GM23338 (cell line): ENCODE results near the gene SEMA4A.

Experiments
- EZH2 ChIP-seq: fragments of 200-600 bp; sonication (generic); IDR thresholded peaks from one replicate; pipeline ENCODE4 v1.8.0; 2017; ENCODE audit warnings: antibody characterized with exemption, mild to moderate bottlenecking, low read depth; ENCODE audit not compliant: unreplicated experiment
- EZH2phosphoT487 ChIP-seq: fragments of 200-600 bp; sonication (generic); IDR thresholded peaks from one replicate; pipeline ENCODE4 v1.8.1; 2018; ENCODE audit warnings: antibody characterized with exemption; ENCODE audit not compliant: unreplicated experiment
- JUNB ChIP-seq: IDR thresholded peaks from one replicate; pipeline ENCODE4 v1.6.1; 2016; ENCODE audit warnings: antibody characterized with exemption; ENCODE audit not compliant: unreplicated experiment
- POLR2AphosphoS5 ChIP-seq: IDR thresholded peaks from 2 replicates; pipeline ENCODE4 v1.6.1; 2016; ENCODE audit warnings: antibody characterized with exemption, low read depth
- TF ChIP-seq, protein P1 (sequence below), 2 experiments: fragments of 200-600 bp in 1 of 2; sonication (generic) in 1 of 2; conservative IDR thresholded peaks; 2 replicates each; pipeline versions ENCODE4 v1.5.1 to v1.6.1; 2016 to 2017; ENCODE audit warnings: antibody characterized with exemption in 2 of 2, low read depth in 2 of 2, mild to moderate bottlenecking in 2 of 2, moderate library complexity in 1 of 2
- TF ChIP-seq, protein P2 (sequence below): IDR thresholded peaks from one replicate; pipeline ENCODE4 v1.6.1; 2018; ENCODE audit warnings: antibody characterized with exemption; ENCODE audit not compliant: unreplicated experiment
- TF ChIP-seq, protein P3 (sequence below): IDR thresholded peaks from 2 replicates; pipeline ENCODE4 v1.6.1; 2016; ENCODE audit warnings: antibody characterized with exemption

DNA sequence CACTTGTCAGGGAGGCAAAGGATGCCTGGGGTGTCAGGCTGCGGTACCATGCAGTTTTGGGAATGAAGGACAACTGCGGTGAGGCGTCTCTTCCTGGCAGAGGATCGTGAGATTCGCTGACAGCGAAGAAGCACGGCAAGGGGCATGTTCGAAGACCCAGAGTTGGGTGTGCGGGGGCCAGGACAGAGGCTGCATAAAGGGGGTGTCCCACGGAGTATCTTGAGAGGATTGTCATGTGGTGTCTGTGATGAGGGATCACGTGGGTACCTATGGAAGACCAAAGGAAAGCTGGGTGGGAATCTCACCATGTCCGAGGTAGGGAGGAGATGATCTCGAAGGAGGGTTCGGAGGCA is 40.9 kb downstream of the SEMA4A start:
- TF ChIP-seq POLR2AphosphoS5 (no peak), EZH2 (no peak), EZH2phosphoT487 (no peak), JUNB (no peak)
- TF ChIP-seq, protein P1, sequence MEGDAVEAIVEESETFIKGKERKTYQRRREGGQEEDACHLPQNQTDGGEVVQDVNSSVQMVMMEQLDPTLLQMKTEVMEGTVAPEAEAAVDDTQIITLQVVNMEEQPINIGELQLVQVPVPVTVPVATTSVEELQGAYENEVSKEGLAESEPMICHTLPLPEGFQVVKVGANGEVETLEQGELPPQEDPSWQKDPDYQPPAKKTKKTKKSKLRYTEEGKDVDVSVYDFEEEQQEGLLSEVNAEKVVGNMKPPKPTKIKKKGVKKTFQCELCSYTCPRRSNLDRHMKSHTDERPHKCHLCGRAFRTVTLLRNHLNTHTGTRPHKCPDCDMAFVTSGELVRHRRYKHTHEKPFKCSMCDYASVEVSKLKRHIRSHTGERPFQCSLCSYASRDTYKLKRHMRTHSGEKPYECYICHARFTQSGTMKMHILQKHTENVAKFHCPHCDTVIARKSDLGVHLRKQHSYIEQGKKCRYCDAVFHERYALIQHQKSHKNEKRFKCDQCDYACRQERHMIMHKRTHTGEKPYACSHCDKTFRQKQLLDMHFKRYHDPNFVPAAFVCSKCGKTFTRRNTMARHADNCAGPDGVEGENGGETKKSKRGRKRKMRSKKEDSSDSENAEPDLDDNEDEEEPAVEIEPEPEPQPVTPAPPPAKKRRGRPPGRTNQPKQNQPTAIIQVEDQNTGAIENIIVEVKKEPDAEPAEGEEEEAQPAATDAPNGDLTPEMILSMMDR (conservative IDR thresholded peaks at IDR 0.05; ENCODE audit: low read depth in 2 of 2): no peak
- TF ChIP-seq, protein P2, sequence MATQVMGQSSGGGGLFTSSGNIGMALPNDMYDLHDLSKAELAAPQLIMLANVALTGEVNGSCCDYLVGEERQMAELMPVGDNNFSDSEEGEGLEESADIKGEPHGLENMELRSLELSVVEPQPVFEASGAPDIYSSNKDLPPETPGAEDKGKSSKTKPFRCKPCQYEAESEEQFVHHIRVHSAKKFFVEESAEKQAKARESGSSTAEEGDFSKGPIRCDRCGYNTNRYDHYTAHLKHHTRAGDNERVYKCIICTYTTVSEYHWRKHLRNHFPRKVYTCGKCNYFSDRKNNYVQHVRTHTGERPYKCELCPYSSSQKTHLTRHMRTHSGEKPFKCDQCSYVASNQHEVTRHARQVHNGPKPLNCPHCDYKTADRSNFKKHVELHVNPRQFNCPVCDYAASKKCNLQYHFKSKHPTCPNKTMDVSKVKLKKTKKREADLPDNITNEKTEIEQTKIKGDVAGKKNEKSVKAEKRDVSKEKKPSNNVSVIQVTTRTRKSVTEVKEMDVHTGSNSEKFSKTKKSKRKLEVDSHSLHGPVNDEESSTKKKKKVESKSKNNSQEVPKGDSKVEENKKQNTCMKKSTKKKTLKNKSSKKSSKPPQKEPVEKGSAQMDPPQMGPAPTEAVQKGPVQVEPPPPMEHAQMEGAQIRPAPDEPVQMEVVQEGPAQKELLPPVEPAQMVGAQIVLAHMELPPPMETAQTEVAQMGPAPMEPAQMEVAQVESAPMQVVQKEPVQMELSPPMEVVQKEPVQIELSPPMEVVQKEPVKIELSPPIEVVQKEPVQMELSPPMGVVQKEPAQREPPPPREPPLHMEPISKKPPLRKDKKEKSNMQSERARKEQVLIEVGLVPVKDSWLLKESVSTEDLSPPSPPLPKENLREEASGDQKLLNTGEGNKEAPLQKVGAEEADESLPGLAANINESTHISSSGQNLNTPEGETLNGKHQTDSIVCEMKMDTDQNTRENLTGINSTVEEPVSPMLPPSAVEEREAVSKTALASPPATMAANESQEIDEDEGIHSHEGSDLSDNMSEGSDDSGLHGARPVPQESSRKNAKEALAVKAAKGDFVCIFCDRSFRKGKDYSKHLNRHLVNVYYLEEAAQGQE: no peak
- TF ChIP-seq, protein P3, sequence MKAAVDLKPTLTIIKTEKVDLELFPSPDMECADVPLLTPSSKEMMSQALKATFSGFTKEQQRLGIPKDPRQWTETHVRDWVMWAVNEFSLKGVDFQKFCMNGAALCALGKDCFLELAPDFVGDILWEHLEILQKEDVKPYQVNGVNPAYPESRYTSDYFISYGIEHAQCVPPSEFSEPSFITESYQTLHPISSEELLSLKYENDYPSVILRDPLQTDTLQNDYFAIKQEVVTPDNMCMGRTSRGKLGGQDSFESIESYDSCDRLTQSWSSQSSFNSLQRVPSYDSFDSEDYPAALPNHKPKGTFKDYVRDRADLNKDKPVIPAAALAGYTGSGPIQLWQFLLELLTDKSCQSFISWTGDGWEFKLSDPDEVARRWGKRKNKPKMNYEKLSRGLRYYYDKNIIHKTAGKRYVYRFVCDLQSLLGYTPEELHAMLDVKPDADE: no peak
